ENCODE results near the gene NAA11.

GRCh38 chr4:79331126-79331876 lies 5.4 kb upstream of the NAA11 start:
- no peak for TF ChIP-seq CTCF (conservative IDR thresholded peaks at IDR 0.05 in 1 of 2, IDR thresholded peaks at IDR 0.05 in 1 of 2; ENCODE audit: low read depth in 1 of 2, low read length in 2 of 2)
- no peak for TF ChIP-seq EZH2 (IDR thresholded peaks at IDR 0.05; ENCODE audit: low read length, missing control alignments)
